Measurements from ENCODE around the gene SPANXN5.
"Not testable (repeated sequence)": the region's sequence is repeated elsewhere in the genome, so short reads cannot be mapped to it uniquely, and the experiment has no call there.

The SPANXN5 gene

GRCh38 chrX:52797327-52797726 is at the start of gene SPANXN5:
Gene SPANXN5 (minus strand): TSS chrX:52797427. CDS start chrX:52797348, 79 bp downstream.
- not testable (repeated sequence) for H3K4me2 ChIP-seq (ENCODE audit: low read length); H3K79me2 ChIP-seq (ENCODE audit: control insufficient read depth, low read length); H3K4me1 ChIP-seq (ENCODE audit: control insufficient read depth, low read length); H3K27ac ChIP-seq (ENCODE audit: low read depth, low read length); H3K4me3 ChIP-seq (ENCODE audit: low read length); H3K9me2 ChIP-seq (replicated peaks; ENCODE audit: control insufficient read depth, low read length); H3K27me3 ChIP-seq (ENCODE audit: control insufficient read depth, low read length); H4K20me1 ChIP-seq (ENCODE audit: control insufficient read depth, insufficient read depth, low read depth, low read length); H3F3A ChIP-seq (ENCODE audit: control insufficient read depth, insufficient read depth); H3K36me3 ChIP-seq (ENCODE audit: control insufficient read depth, low read length); H3K9me3 ChIP-seq (ENCODE audit: control insufficient read depth, insufficient read depth, low read length)

DNA sequence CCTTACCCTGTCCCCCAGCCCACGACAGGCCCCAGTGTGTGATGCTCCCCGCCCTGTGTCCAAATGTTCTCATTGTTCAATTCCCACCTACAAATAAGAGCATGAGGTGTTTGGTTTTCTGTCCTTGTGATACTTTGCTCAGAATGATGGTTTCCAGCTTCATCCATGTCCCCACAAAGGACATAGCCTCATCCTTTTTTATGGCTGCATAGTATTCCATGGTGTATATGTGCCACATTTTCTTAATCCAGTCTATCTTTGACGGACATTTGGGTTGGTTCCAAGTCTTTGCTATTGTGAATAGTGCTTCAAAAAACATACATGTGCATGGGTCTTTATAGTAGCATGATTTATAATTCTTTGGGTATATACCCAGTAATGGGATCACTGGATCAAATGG is 46.4 kb upstream of the SPANXN5 start:
- not testable (repeated sequence) for H3K9me3 ChIP-seq (ENCODE audit: control insufficient read depth, insufficient read depth, low read length); H3K4me1 ChIP-seq (ENCODE audit: control insufficient read depth, low read length); H3K4me3 ChIP-seq (ENCODE audit: low read length); H4K20me1 ChIP-seq (ENCODE audit: control insufficient read depth, insufficient read depth, low read depth, low read length); H3K4me2 ChIP-seq (ENCODE audit: low read length); H3K27ac ChIP-seq (ENCODE audit: low read depth, low read length); H3K79me2 ChIP-seq (ENCODE audit: control insufficient read depth, low read length); H3K36me3 ChIP-seq (ENCODE audit: control insufficient read depth, low read length); H3F3A ChIP-seq (ENCODE audit: control insufficient read depth, insufficient read depth); H3K27me3 ChIP-seq (ENCODE audit: control insufficient read depth, low read length); H3K9me2 ChIP-seq (replicated peaks; ENCODE audit: control insufficient read depth, low read length)

DNA sequence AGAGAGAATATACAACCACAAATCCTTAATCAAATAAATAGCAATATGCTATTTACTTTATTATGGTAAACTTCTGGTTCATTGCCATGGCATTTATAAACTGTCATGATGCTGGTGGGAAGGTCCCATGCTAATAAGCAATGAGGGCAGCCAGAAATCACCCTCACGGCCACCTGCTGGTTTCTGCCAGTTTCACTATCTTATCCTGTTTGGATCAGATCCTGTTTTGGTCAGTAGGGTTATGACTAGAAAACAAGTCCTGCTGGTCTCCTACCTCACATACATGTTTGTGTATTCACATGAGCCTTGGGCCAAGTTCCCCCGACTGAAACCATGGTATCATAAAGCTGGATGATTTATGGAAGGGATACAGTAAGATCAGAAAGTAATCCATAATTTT is 41.9 kb upstream of the SPANXN5 start:
- no peaks in the 10 kb centered on the region for H3K36me3 ChIP-seq (ENCODE audit: control insufficient read depth, low read length)
- no peaks in the 10 kb centered on the region for H3K4me1 ChIP-seq (ENCODE audit: control insufficient read depth, low read length)
- H3K9me2 ChIP-seq (replicated peaks; ENCODE audit: control insufficient read depth, low read length) = no peaks in the 10 kb centered on the region
- no peaks in the 10 kb centered on the region for H3K79me2 ChIP-seq (ENCODE audit: control insufficient read depth, low read length)
- H3K27ac ChIP-seq (ENCODE audit: low read depth, low read length) = no peak overlapping the region
- no peak for TF ChIP-seq CTCF (IDR thresholded peaks at IDR 0.05; ENCODE audit: low read depth, low read length, poor library complexity, severe bottlenecking)
- TF ChIP-seq EZH2phosphoT487 (IDR thresholded peaks at IDR 0.05; ENCODE audit: borderline replicate concordance, low read length) = no peak
- H3K27me3 ChIP-seq (ENCODE audit: control insufficient read depth, low read length) = no peaks in the 10 kb centered on the region
- no peaks in the 10 kb centered on the region for H3K9me3 ChIP-seq (ENCODE audit: control insufficient read depth, insufficient read depth, low read length)
- no peak overlapping the region for H3K4me2 ChIP-seq (ENCODE audit: low read length)
- H3K4me3 ChIP-seq (ENCODE audit: low read length) = no peak overlapping the region
- no peaks in the 10 kb centered on the region for H4K20me1 ChIP-seq (ENCODE audit: control insufficient read depth, insufficient read depth, low read depth, low read length)
- no peaks in the 10 kb centered on the region for H3F3A ChIP-seq (ENCODE audit: control insufficient read depth, insufficient read depth)

- TF ChIP-seq EZH2phosphoT487 (IDR thresholded peaks at IDR 0.05; ENCODE audit: borderline replicate concordance, low read length) = no peak
- no peak for TF ChIP-seq CTCF (IDR thresholded peaks at IDR 0.05; ENCODE audit: low read depth, low read length, poor library complexity, severe bottlenecking)
- Histone ChIP-seq H3K27me3 (ENCODE audit: control insufficient read depth, low read length) (no peaks in the 10 kb centered on the region), H3K4me1 (ENCODE audit: control insufficient read depth, low read length) (no peaks in the 10 kb centered on the region), H3K79me2 (ENCODE audit: control insufficient read depth, low read length) (no peaks in the 10 kb centered on the region), H3K27ac (ENCODE audit: low read depth, low read length) (no peak overlapping the region), H3K36me3 (ENCODE audit: control insufficient read depth, low read length) (no peaks in the 10 kb centered on the region), H3K4me2 (ENCODE audit: low read length) (no peak overlapping the region), H3K9me2 (replicated peaks; ENCODE audit: control insufficient read depth, low read length) (no peaks in the 10 kb centered on the region), H3K9me3 (ENCODE audit: control insufficient read depth, insufficient read depth, low read length) (no peaks in the 10 kb centered on the region), H4K20me1 (ENCODE audit: control insufficient read depth, insufficient read depth, low read depth, low read length) (no peaks in the 10 kb centered on the region), H3K4me3 (ENCODE audit: low read length) (no peak overlapping the region), H3F3A (ENCODE audit: control insufficient read depth, insufficient read depth) (no peaks in the 10 kb centered on the region)
Measured at GRCh38 chrX:52830551-52830950, 33.3 kb upstream of the SPANXN5 start.
